HG03520 (cell line): ENCODE measurements around the gene TPP1.

Experiments
- ATAC-seq: cut with Tn5 transposase; IDR thresholded peaks from one replicate; pipeline ENCODE4 v1.9.1; 2021; ENCODE audit warnings: mild to moderate bottlenecking, moderate library complexity; ENCODE audit not compliant: unreplicated experiment

TPP1 gene

GRCh38 chr11:6629573-6629891 lies 10.3 kb upstream of the TPP1 start:
- no peak for ATAC-seq

GRCh38 chr11:6628526-6628925 lies 9.3 kb upstream of the TPP1 start:
- ATAC-seq: no peak

- peak; percentile 63 for ATAC-seq
These were observed 8.6 kb upstream of the TPP1 start for GRCh38 chr11:6627762-6628241.

GRCh38 chr11:6626971-6627761 lies 7.9 kb upstream of the TPP1 start:
- ATAC-seq: no peak

GRCh38 chr11:6625832-6626420 lies 6.7 kb upstream of the TPP1 start:
- no peak for ATAC-seq

- ATAC-seq: no peak
These were observed 6.1 kb upstream of the TPP1 start for GRCh38 chr11:6625156-6625831.

GRCh38 chr11:6623391-6624363 lies 4.5 kb upstream of the TPP1 start:
- no peak for ATAC-seq

- no peak for ATAC-seq
These were observed 3.3 kb upstream of the TPP1 start for GRCh38 chr11:6622261-6623171.

- ATAC-seq: no peak
These were observed 2.5 kb upstream of the TPP1 start for GRCh38 chr11:6621711-6622211.

- no peak for ATAC-seq
These were observed 1.4 kb upstream of the TPP1 start for GRCh38 chr11:6620636-6621035.

- ATAC-seq: no peak
These were observed 862 bp downstream of the TPP1 start for GRCh38 chr11:6618117-6619003.

- no peak for ATAC-seq
These were observed 1.9 kb downstream of the TPP1 start for GRCh38 chr11:6617315-6617781.

GRCh38 chr11:6616596-6617250 lies 2.5 kb downstream of the TPP1 start:
- no peak for ATAC-seq

GRCh38 chr11:6615882-6616585 lies 3.2 kb downstream of the TPP1 start:
- ATAC-seq: no peak

- ATAC-seq: no peak
These were observed 4.2 kb downstream of the TPP1 start for GRCh38 chr11:6615046-6615445.

- ATAC-seq: no peak
These were observed 4.8 kb downstream of the TPP1 start for GRCh38 chr11:6614446-6614845.

GRCh38 chr11:6613496-6613895 lies 5.7 kb downstream of the TPP1 start:
- ATAC-seq: no peak
